ENCODE results near the gene ACSL1. TPM values are rescaled to one million over a fixed set of nuclear protein-coding genes. Genes with fewer than 3 reads are reported as not detected.

Gene ACSL1
- polyA plus RNA-seq, 4 donors, result 9.9 to 85.0 (median 32.3) TPM

DNA sequence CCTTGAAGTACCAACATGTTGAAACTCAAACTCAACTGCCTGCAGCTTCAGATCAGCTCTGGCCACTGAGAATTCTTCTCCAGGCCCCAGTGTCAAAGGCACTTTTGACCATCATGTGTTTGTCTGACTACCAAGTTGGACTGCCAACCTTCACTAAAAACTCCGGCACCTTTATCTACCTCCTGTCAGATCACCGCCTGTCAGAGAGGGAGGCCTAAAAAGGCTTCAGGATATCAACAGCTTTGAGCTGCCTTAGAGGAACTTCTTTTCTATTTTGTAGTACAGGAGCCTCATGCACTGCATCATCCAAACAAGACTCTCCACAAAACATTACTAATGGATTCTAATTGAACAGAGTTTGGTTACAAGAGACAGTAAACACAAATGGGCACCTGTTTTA, 2.8 kb downstream of the ACSL1 start:
- WGBS, 3 donors, result 94 to 100% (median 95%) methylated on average over 2 of the region's 2 CpGs
- H3K27me3 ChIP-seq (ENCODE audit: control insufficient read depth in 3 of 3, insufficient read depth in 3 of 3, low read length in 3 of 3), result peaks cover 0 to 45% (median 0%) of the 10 kb centered on the region in 3 donors
- no peak for FAIRE-seq
- no peak overlapping the region for H3K4me3 ChIP-seq (ENCODE audit: low read depth in 1 of 3, low read length in 3 of 3)
- H3K4me1 ChIP-seq (ENCODE audit: control insufficient read depth in 3 of 3, insufficient read depth in 2 of 3, low read depth in 1 of 3, low read length in 2 of 3), result peaks cover 3 to 6% (median 3%) of the 10 kb centered on the region in 3 donors
- no peak overlapping the region for H3K27ac ChIP-seq (ENCODE audit: low read depth in 1 of 3, low read length in 2 of 3)
- H3K36me3 ChIP-seq (ENCODE audit: control insufficient read depth in 3 of 3, insufficient read depth in 2 of 3, low read depth in 1 of 3, low read length in 3 of 3), result peaks cover 0 to 3% (median 0%) of the 10 kb centered on the region in 3 donors
- H3K9me3 ChIP-seq (ENCODE audit: control insufficient read depth in 2 of 2, insufficient read depth in 1 of 2, low read depth in 1 of 2, low read length in 1 of 2), result no peaks in the 10 kb centered on the region
- no peak for DNase-seq

DNA sequence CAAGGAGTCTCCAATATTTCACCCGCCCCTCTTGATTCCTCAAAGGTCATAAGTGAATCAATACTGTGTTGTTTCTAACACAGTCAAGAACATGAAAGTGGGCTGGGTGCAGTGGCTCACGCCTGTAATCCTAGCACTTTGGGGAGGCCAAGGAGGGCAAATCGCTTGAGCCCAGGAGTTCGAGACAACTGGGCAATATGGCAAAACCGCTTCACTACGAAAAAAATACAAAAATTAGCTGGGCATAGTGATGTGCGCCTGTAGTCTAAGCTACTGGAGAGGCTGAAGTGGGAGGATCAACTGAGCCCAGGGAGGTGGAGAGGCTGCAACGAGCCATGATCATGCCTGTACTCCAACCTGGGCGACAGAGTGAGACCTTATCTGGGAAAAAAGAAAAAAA, 3.4 kb downstream of the ACSL1 start:
- Histone ChIP-seq H3K27ac (ENCODE audit: low read depth in 1 of 3, low read length in 2 of 3) (no peak overlapping the region), H3K4me1 (ENCODE audit: control insufficient read depth in 3 of 3, insufficient read depth in 2 of 3, low read depth in 1 of 3, low read length in 2 of 3) (peaks cover 3 to 6% (median 3%) of the 10 kb centered on the region in 3 donors), H3K4me3 (ENCODE audit: low read depth in 1 of 3, low read length in 3 of 3) (no peak overlapping the region), H3K27me3 (ENCODE audit: control insufficient read depth in 3 of 3, insufficient read depth in 3 of 3, low read length in 3 of 3) (peaks cover 0 to 40% (median 0%) of the 10 kb centered on the region in 3 donors), H3K36me3 (ENCODE audit: control insufficient read depth in 3 of 3, insufficient read depth in 2 of 3, low read depth in 1 of 3, low read length in 3 of 3) (peaks cover 0 to 3% (median 0%) of the 10 kb centered on the region in 3 donors), H3K9me3 (ENCODE audit: control insufficient read depth in 2 of 2, insufficient read depth in 1 of 2, low read depth in 1 of 2, low read length in 1 of 2) (no peaks in the 10 kb centered on the region)
- no peak for DNase-seq
- 95 to 97% (median 96%) methylated on average over 9 of the region's 9 CpGs for WGBS, 3 donors
- no peak for FAIRE-seq

DNA sequence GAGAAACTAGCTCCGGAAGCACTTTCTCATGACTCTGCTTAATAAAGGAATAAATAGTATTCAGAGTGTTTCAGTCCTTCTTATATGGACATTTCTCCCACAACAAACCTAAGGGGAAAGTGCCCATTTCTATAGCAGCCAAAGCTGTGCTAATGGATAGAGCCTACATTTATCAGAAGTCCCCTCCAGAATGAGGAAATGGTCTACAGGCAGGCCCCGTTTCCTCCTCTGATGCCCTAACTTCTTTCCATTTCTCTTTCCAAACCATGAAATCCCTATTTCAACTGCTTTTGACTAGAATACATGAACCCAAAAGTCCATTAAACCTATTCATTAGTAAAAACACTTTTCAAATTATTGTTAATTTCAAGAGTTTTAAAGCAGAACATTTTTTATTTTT, 4.5 kb downstream of the ACSL1 start:
- Histone ChIP-seq H3K27ac (ENCODE audit: low read depth in 1 of 3, low read length in 2 of 3) (no peak overlapping the region), H3K4me1 (ENCODE audit: control insufficient read depth in 3 of 3, insufficient read depth in 2 of 3, low read depth in 1 of 3, low read length in 2 of 3) (peaks cover 3 to 4% (median 3%) of the 10 kb centered on the region in 3 donors), H3K36me3 (ENCODE audit: control insufficient read depth in 3 of 3, insufficient read depth in 2 of 3, low read depth in 1 of 3, low read length in 3 of 3) (peaks cover 0 to 3% (median 0%) of the 10 kb centered on the region in 3 donors), H3K4me3 (ENCODE audit: low read depth in 1 of 3, low read length in 3 of 3) (no peak overlapping the region), H3K27me3 (ENCODE audit: control insufficient read depth in 3 of 3, insufficient read depth in 3 of 3, low read length in 3 of 3) (peaks cover 0 to 29% (median 0%) of the 10 kb centered on the region in 3 donors), H3K9me3 (ENCODE audit: control insufficient read depth in 2 of 2, insufficient read depth in 1 of 2, low read depth in 1 of 2, low read length in 1 of 2) (no peaks in the 10 kb centered on the region)
- DNase-seq, result no peak
- FAIRE-seq, result no peak
- WGBS, 3 donors, result 82 to 88% (median 88%) methylated on average over 2 of the region's 2 CpGs

DNA sequence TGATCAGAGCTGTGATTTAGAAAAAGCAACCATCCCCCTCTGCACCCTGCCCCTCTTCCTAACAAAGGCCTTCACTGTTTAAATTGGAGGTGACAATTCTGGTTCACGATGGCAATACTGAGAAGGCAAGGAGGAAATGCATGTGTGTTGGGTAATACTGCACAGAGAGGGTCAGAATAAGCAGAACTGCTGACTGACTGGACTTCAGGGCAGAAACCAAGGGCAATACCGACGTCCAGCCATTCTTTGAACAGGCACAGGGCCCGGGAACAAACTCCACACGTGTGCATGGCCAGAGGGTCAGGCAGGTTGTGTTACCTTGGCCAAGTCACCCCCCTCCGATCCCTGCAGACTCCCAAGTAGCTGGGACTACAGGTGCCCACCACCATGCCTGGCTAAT, 6.0 kb downstream of the ACSL1 start:
- Histone ChIP-seq H3K27ac (ENCODE audit: low read depth in 1 of 3, low read length in 2 of 3) (no peak overlapping the region), H3K36me3 (ENCODE audit: control insufficient read depth in 3 of 3, insufficient read depth in 2 of 3, low read depth in 1 of 3, low read length in 3 of 3) (peaks cover 0 to 3% (median 0%) of the 10 kb centered on the region in 3 donors), H3K9me3 (ENCODE audit: control insufficient read depth in 2 of 2, insufficient read depth in 1 of 2, low read depth in 1 of 2, low read length in 1 of 2) (no peaks in the 10 kb centered on the region), H3K4me3 (ENCODE audit: low read depth in 1 of 3, low read length in 3 of 3) (no peak overlapping the region), H3K4me1 (ENCODE audit: control insufficient read depth in 3 of 3, insufficient read depth in 2 of 3, low read depth in 1 of 3, low read length in 2 of 3) (peaks cover 3 to 8% (median 7%) of the 10 kb centered on the region in 3 donors), H3K27me3 (ENCODE audit: control insufficient read depth in 3 of 3, insufficient read depth in 3 of 3, low read length in 3 of 3) (peaks cover 0 to 23% (median 0%) of the 10 kb centered on the region in 3 donors)
- DNase-seq (no peak), FAIRE-seq (no peak)
- WGBS, 3 donors, result 70 to 81% (median 75%) methylated on average over 6 of the region's 6 CpGs

DNA sequence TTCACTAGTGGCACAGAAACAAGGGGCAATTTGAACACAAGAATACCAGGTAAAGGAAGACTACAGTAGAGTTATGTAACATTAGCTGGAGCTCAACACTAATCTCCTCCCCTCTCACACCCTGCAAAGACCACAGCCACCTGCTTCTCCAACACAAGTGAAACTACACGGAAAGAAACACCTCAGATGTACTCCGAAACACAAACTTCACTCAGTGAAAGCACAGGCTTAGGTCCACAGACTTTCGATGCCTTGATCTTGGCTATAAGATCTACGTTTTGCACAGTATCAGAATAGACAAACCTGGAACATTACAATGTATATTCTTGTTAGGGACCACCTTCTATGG, 7.6 kb downstream of the ACSL1 start:
- FAIRE-seq, result no peak
- H3K27ac ChIP-seq (ENCODE audit: low read depth in 1 of 3, low read length in 2 of 3), result no peak overlapping the region
- H3K4me1 ChIP-seq (ENCODE audit: control insufficient read depth in 3 of 3, insufficient read depth in 2 of 3, low read depth in 1 of 3, low read length in 2 of 3), result peaks cover 0 to 8% (median 6%) of the 10 kb centered on the region in 3 donors

DNA sequence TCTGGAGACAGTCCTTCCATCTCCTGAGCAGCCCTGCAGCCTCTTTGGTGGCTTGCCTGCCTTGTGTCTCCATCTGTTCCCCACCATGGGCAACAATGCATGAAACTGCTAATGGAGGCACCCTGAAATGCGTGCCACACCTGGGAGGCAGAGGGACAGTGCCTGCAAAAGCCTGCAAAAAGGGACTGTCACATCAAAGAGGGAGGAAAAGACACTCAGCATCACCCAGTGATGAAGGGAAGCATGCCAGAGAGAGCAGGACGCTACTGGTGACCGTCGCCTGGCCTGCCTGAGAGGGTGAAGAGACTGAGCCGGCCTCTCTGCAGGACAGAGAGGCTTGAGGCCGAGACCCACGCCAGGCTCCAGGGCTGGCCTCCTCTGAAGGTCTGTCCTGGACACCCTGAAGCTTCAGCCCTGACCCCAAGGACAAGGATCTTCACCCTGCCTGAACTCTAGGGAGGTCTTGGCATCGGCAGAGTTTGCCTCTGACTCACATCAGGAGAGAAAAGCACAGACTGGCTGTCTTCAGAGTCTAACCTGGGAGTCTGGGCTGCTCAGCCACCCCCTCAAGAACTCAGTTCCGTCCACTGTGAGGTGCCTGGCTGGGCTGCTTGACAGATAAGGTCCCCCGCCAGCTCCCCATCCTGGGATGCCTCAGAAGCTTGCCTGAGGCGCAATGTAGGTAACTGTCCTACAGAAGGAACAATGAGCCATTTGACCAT, 8.1 kb downstream of the ACSL1 start:
- DNase-seq (no peak), FAIRE-seq (no peak)
- WGBS, 3 donors, result 91 to 94% (median 92%) methylated on average over 11 of the region's 11 CpGs
- H3K27me3 ChIP-seq (ENCODE audit: control insufficient read depth in 3 of 3, insufficient read depth in 3 of 3, low read length in 3 of 3), result peaks cover 0 to 7% (median 0%) of the 10 kb centered on the region in 3 donors
- no peak overlapping the region for H3K4me3 ChIP-seq (ENCODE audit: low read depth in 1 of 3, low read length in 3 of 3)
- peaks cover 0 to 3% (median 0%) of the 10 kb centered on the region in 3 donors for H3K36me3 ChIP-seq (ENCODE audit: control insufficient read depth in 3 of 3, insufficient read depth in 2 of 3, low read depth in 1 of 3, low read length in 3 of 3)
- H3K4me1 ChIP-seq (ENCODE audit: control insufficient read depth in 3 of 3, insufficient read depth in 2 of 3, low read depth in 1 of 3, low read length in 2 of 3), result peaks cover 0 to 8% (median 6%) of the 10 kb centered on the region in 3 donors
- no peaks in the 10 kb centered on the region for H3K9me3 ChIP-seq (ENCODE audit: control insufficient read depth in 2 of 2, insufficient read depth in 1 of 2, low read depth in 1 of 2, low read length in 1 of 2)
- H3K27ac ChIP-seq (ENCODE audit: low read depth in 1 of 3, low read length in 2 of 3), result no peak overlapping the region

More for the DNA sequence above, 7.6 kb downstream of the ACSL1 start:
- 75 to 79% (median 77%) methylated on average over 4 of the region's 4 CpGs for WGBS, 3 donors
- Histone ChIP-seq H3K4me3 (ENCODE audit: low read depth in 1 of 3, low read length in 3 of 3) (no peak overlapping the region), H3K27me3 (ENCODE audit: control insufficient read depth in 3 of 3, insufficient read depth in 3 of 3, low read length in 3 of 3) (peaks cover 0 to 12% (median 0%) of the 10 kb centered on the region in 3 donors), H3K9me3 (ENCODE audit: control insufficient read depth in 2 of 2, insufficient read depth in 1 of 2, low read depth in 1 of 2, low read length in 1 of 2) (no peaks in the 10 kb centered on the region), H3K36me3 (ENCODE audit: control insufficient read depth in 3 of 3, insufficient read depth in 2 of 3, low read depth in 1 of 3, low read length in 3 of 3) (peaks cover 0 to 3% (median 0%) of the 10 kb centered on the region in 3 donors)
- no peak for DNase-seq

DNA sequence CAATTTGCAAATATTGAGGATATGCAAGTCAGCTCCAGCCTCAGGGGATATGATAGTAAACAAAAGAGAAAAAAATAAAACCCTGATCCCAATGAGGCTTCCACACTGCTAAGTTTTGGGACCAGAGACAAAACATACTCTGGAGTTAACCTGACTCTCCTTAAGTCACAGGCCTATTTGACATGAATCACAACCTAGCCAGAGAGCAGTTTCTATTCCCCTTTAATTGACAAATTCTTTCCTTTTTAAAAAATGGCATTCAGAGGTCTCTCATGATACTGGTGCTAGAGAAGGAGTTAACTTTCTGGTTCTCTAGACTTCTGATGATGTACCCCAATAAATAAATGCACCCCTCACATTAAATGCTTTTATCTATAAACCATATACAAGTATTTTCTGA, 8.8 kb downstream of the ACSL1 start:
- Histone ChIP-seq H3K4me3 (ENCODE audit: low read depth in 1 of 3, low read length in 3 of 3) (no peak overlapping the region), H3K4me1 (ENCODE audit: control insufficient read depth in 3 of 3, insufficient read depth in 2 of 3, low read depth in 1 of 3, low read length in 2 of 3) (peaks cover 0 to 8% (median 6%) of the 10 kb centered on the region in 3 donors), H3K27ac (ENCODE audit: low read depth in 1 of 3, low read length in 2 of 3) (no peak overlapping the region), H3K9me3 (ENCODE audit: control insufficient read depth in 2 of 2, insufficient read depth in 1 of 2, low read depth in 1 of 2, low read length in 1 of 2) (no peaks in the 10 kb centered on the region), H3K36me3 (ENCODE audit: control insufficient read depth in 3 of 3, insufficient read depth in 2 of 3, low read depth in 1 of 3, low read length in 3 of 3) (no peaks in the 10 kb centered on the region), H3K27me3 (ENCODE audit: control insufficient read depth in 3 of 3, insufficient read depth in 3 of 3, low read length in 3 of 3) (peaks cover 0 to 4% (median 0%) of the 10 kb centered on the region in 3 donors)
- DNase-seq (no peak), FAIRE-seq (no peak)

DNA sequence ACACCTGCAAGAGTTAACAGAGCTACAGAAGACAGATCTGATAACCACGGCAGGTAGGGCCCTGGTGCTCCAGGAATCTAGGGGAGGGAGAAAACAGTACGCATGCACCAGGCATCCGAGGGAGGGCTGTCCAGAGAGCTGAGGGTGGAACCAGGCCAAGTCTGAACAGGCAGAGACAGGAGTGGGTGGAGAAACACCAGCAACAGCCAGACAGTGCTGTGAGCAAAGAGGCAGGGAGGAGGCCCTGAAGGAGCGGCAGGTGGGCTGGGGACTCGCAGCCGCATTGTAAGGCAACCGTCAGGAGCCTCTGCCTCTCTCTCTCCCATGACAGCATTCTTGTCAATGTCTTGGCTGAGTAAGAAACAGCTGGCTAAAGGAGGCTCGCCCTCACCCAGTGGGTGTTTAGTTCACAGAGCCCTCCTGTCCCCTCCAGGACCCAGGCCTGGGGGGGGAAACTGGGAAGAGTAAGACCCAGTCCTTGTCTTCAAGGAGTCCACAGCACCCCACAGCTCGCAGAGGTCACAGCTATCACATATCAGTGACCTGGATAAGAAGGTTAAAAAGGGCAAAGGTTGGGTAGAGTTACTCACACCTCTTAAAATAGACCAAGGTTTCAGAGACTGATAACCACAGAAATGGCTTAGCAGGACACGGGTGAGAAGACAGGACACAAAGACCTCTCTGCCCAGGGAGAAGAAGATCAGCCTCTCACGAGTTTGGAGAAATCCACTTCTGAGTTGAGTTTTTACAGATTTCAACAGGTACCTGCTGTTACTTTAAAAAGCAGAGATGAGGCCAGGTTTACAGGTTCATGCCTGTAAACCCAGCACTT, 10.5 kb downstream of the ACSL1 start:
- H3K27me3 ChIP-seq (ENCODE audit: control insufficient read depth in 3 of 3, insufficient read depth in 3 of 3, low read length in 3 of 3), result peaks cover 0 to 4% (median 0%) of the 10 kb centered on the region in 3 donors
- WGBS, 3 donors, result 7 to 31% (median 23%) methylated on average over 11 of the region's 11 CpGs
- peaks cover 0 to 8% (median 6%) of the 10 kb centered on the region in 3 donors for H3K4me1 ChIP-seq (ENCODE audit: control insufficient read depth in 3 of 3, insufficient read depth in 2 of 3, low read depth in 1 of 3, low read length in 2 of 3)
- DNase-seq (peak; percentile 82 to 92), FAIRE-seq (no peak)
- H3K36me3 ChIP-seq (ENCODE audit: control insufficient read depth in 3 of 3, insufficient read depth in 2 of 3, low read depth in 1 of 3, low read length in 3 of 3), result no peaks in the 10 kb centered on the region
- H3K4me3 ChIP-seq (ENCODE audit: low read depth in 1 of 3, low read length in 3 of 3), result no peak overlapping the region
- peak overlapping the region; percentile 1 to 83 (median 55) for H3K27ac ChIP-seq (ENCODE audit: low read depth in 1 of 3, low read length in 2 of 3)
- no peaks in the 10 kb centered on the region for H3K9me3 ChIP-seq (ENCODE audit: control insufficient read depth in 2 of 2, insufficient read depth in 1 of 2, low read depth in 1 of 2, low read length in 1 of 2)

All from small intestine (tissue), 7 donors.